ENCODE results near the gene TRIP12. TPM values are rescaled to one million over a fixed set of nuclear protein-coding genes. Genes with fewer than 3 reads are reported as not detected.

Gene TRIP12
- total and polyA plus RNA-seq, 2 of the 4 experiments (the other 2 are of a cell fraction): 51.6 to 209 TPM

GRCh38 chr2:229875549-229875948 lies 46.3 kb downstream of the TRIP12 start:
- Histone ChIP-seq H4K91ac (ENCODE audit: insufficient read depth, low read depth, low read length) (no peak overlapping the region), H2BK20ac (ENCODE audit: low read depth, low read length) (no peak overlapping the region), H2AK9ac (replicated peaks; ENCODE audit: low read depth, low read length, poor library complexity) (no peak overlapping the region), H4K8ac (ENCODE audit: low read depth in 2 of 2, low read length in 2 of 2) (no peak overlapping the region), H2AFZ (replicated peaks; ENCODE audit: low read length, poor library complexity) (no peak overlapping the region), H3K4me3 (ENCODE audit: insufficient read depth, low read depth, low read length) (no peak overlapping the region), H3K27ac (ENCODE audit: insufficient read depth, low read length) (no peak overlapping the region), H3K79me1 (ENCODE audit: low read depth in 1 of 2, low read length in 2 of 2) (peaks cover 24 to 48% of the 10 kb centered on the region in 2 experiments), H4K20me1 (ENCODE audit: insufficient read depth, low read length) (peaks cover 27% of the 10 kb centered on the region), H3K9me3 (ENCODE audit: control insufficient read depth, insufficient read depth, low read length) (no peaks in the 10 kb centered on the region), H3K4me1 (ENCODE audit: control insufficient read depth, insufficient read depth, low read length) (no peaks in the 10 kb centered on the region), H3K9ac (ENCODE audit: low read depth, low read length) (no peak overlapping the region), H3K36me3 (ENCODE audit: control insufficient read depth, insufficient read depth, low read length) (peaks cover 27% of the 10 kb centered on the region), H2AK5ac (ENCODE audit: low read depth, low read length) (no peak overlapping the region), H3K9me1 (ENCODE audit: insufficient read depth, low read length) (0 out of 2 replicates have a peak, but pooled peaks cover 4% of the 10 kb centered on the region), H3K23ac (ENCODE audit: low read depth, low read length) (no peak overlapping the region), H2BK15ac (ENCODE audit: low read depth, low read length) (no peak overlapping the region), H2BK120ac (ENCODE audit: low read depth, low read length) (no peak overlapping the region), H2BK5ac (ENCODE audit: low read depth, low read length, poor library complexity, severe bottlenecking) (no peak overlapping the region), H4K5ac (ENCODE audit: low read depth, low read length) (no peak overlapping the region), H3K14ac (replicated peaks; ENCODE audit: low read depth, low read length) (no peak overlapping the region), H3K4ac (ENCODE audit: low read depth, low read length) (no peak overlapping the region), H3K27me3 (ENCODE audit: control insufficient read depth, insufficient read depth, low read length) (no peaks in the 10 kb centered on the region), H3K18ac (ENCODE audit: low read depth, low read length) (no peak overlapping the region), H3K56ac (ENCODE audit: extremely low read depth, insufficient read depth, low read length) (no peak overlapping the region), H3K4me2 (ENCODE audit: low read depth, low read length) (no peak overlapping the region)
- intact Hi-C loops (cut with micrococcal nuclease) (loop anchor here (5.0 kb wide), 1 partner anchor 37 kb away; no protein-coding TSS in a partner anchor), dilution Hi-C loops (cut with HindIII; ENCODE audit: low sequenced_read_pairs, unreplicated experiment) (no loop called here), in situ Hi-C loops (cut with MboI; ENCODE audit: low sequenced_read_pairs) (no loop called here)
- no peak for TF ChIP-seq MAFK (IDR thresholded peaks at IDR 0.05; ENCODE audit: low read depth, low read length)
- no peak for TF ChIP-seq SMC3 (IDR thresholded peaks at IDR 0.05; ENCODE audit: low read depth, low read length)
- no peak for TF ChIP-seq MAZ (IDR thresholded peaks at IDR 0.05; ENCODE audit: borderline replicate concordance, low read depth, low read length)
- TF ChIP-seq, protein P1, sequence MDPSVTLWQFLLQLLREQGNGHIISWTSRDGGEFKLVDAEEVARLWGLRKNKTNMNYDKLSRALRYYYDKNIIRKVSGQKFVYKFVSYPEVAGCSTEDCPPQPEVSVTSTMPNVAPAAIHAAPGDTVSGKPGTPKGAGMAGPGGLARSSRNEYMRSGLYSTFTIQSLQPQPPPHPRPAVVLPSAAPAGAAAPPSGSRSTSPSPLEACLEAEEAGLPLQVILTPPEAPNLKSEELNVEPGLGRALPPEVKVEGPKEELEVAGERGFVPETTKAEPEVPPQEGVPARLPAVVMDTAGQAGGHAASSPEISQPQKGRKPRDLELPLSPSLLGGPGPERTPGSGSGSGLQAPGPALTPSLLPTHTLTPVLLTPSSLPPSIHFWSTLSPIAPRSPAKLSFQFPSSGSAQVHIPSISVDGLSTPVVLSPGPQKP (IDR thresholded peaks at IDR 0.05; ENCODE audit: borderline replicate concordance, low read depth, low read length): no peak
- no peak for TF ChIP-seq POLR2A (IDR thresholded peaks at IDR 0.05; ENCODE audit: low read depth, low read length)
- no peak for TF ChIP-seq NFE2L2 (IDR thresholded peaks at IDR 0.05; ENCODE audit: low read depth, low read length)
- TF ChIP-seq BHLHE40 (IDR thresholded peaks at IDR 0.05; ENCODE audit: low read depth, low read length): no peak
- no peak for TF ChIP-seq USF2 (IDR thresholded peaks at IDR 0.05; ENCODE audit: low read depth, low read length)
- BruUV-seq (replicated peaks): no TSS peak
- no peak for DNase-seq
- CTCF ChIA-PET: no interaction called here
- POLR2A ChIA-PET (ENCODE audit: unreplicated experiment): no interaction called here
- no CpG with 5 or more reads among the region's 2 CpGs for WGBS, 2 experiments (ENCODE audit: extremely low coverage in 2 of 2, insufficient read length in 1 of 2)
- no peak for ATAC-seq (ENCODE audit: low read depth)
